ENCODE data around the gene FAM228A.

Gene FAM228A

GRCh38 chr2:24231461-24231881 is 56.6 kb downstream of the FAM228A start:
- DNase-seq, result no peak

- no peak for DNase-seq
Observed at GRCh38 chr2:24233321-24233720, 58.5 kb downstream of the FAM228A start.

GRCh38 chr2:24237313-24237712 is 62.5 kb downstream of the FAM228A start:
- no peak for DNase-seq

GRCh38 chr2:24238158-24238557 is 63.3 kb downstream of the FAM228A start:
- no peak for DNase-seq

- no peak for DNase-seq
Observed at GRCh38 chr2:24239553-24239952, 64.7 kb downstream of the FAM228A start.

Measured in T1000 (cell line).